Measurements from ENCODE around the gene WWC2. TPM values are rescaled to one million over a fixed set of nuclear protein-coding genes. Genes with fewer than 3 reads are reported as not detected.

Gene WWC2
- total RNA-seq, 1 donor, result 35.1 TPM

GRCh38 chr4:183100298-183100599 is 1.2 kb downstream of the WWC2 start:
- no peak for TF ChIP-seq CTCF (IDR thresholded peaks at IDR 0.05; ENCODE audit: extremely low read depth, low read depth, low read length)
- Histone ChIP-seq H2AFZ (ENCODE audit: low read length) (peak overlapping the region; percentile 43), H3K79me2 (ENCODE audit: insufficient read depth, low read length) (peaks cover 64% of the 10 kb centered on the region), H3K27ac (ENCODE audit: low read depth, low read length) (peak overlapping the region; percentile 82), H3K27me3 (ENCODE audit: insufficient read depth, low read length) (no peaks in the 10 kb centered on the region), H3K36me3 (ENCODE audit: insufficient read depth, low read length) (no peaks in the 10 kb centered on the region), H3K4me2 (ENCODE audit: insufficient read depth, low read length) (peak overlapping the region; percentile 87), H3K9me3 (ENCODE audit: low read depth, low read length) (no peaks in the 10 kb centered on the region), H3K4me1 (ENCODE audit: insufficient read depth, low read length) (peaks cover 19% of the 10 kb centered on the region), H3K4me3 (ENCODE audit: insufficient read depth, low read length) (peak overlapping the region; percentile 90), H4K20me1 (ENCODE audit: insufficient read depth, low read length) (peaks cover 27% of the 10 kb centered on the region)
- DNase-seq (ENCODE audit: insufficient read length, low spot score, missing footprints), result peak; percentile 61

GRCh38 chr4:183100827-183101226 is 1.8 kb downstream of the WWC2 start:
- no peak for TF ChIP-seq CTCF (IDR thresholded peaks at IDR 0.05; ENCODE audit: extremely low read depth, low read depth, low read length)
- peak; percentile 80 for DNase-seq (ENCODE audit: insufficient read length, low spot score, missing footprints)
- H3K27me3 ChIP-seq (ENCODE audit: insufficient read depth, low read length), result no peaks in the 10 kb centered on the region
- H2AFZ ChIP-seq (ENCODE audit: low read length), result no peak overlapping the region
- H4K20me1 ChIP-seq (ENCODE audit: insufficient read depth, low read length), result peaks cover 27% of the 10 kb centered on the region
- no peaks in the 10 kb centered on the region for H3K9me3 ChIP-seq (ENCODE audit: low read depth, low read length)
- no peaks in the 10 kb centered on the region for H3K36me3 ChIP-seq (ENCODE audit: insufficient read depth, low read length)
- H3K4me3 ChIP-seq (ENCODE audit: insufficient read depth, low read length), result peak overlapping the region; percentile 90
- peak overlapping the region; percentile 87 for H3K4me2 ChIP-seq (ENCODE audit: insufficient read depth, low read length)
- no peak overlapping the region for H3K27ac ChIP-seq (ENCODE audit: low read depth, low read length)
- peaks cover 19% of the 10 kb centered on the region for H3K4me1 ChIP-seq (ENCODE audit: insufficient read depth, low read length)
- peaks cover 69% of the 10 kb centered on the region for H3K79me2 ChIP-seq (ENCODE audit: insufficient read depth, low read length)

- Histone ChIP-seq H3K27me3 (ENCODE audit: insufficient read depth, low read length) (no peaks in the 10 kb centered on the region), H2AFZ (ENCODE audit: low read length) (no peak overlapping the region), H3K4me3 (ENCODE audit: insufficient read depth, low read length) (no peak overlapping the region), H3K9me3 (ENCODE audit: low read depth, low read length) (no peaks in the 10 kb centered on the region), H3K27ac (ENCODE audit: low read depth, low read length) (no peak overlapping the region), H3K4me1 (ENCODE audit: insufficient read depth, low read length) (peaks cover 19% of the 10 kb centered on the region), H3K79me2 (ENCODE audit: insufficient read depth, low read length) (peaks cover 81% of the 10 kb centered on the region), H3K36me3 (ENCODE audit: insufficient read depth, low read length) (no peaks in the 10 kb centered on the region), H3K4me2 (ENCODE audit: insufficient read depth, low read length) (no peak overlapping the region), H4K20me1 (ENCODE audit: insufficient read depth, low read length) (peaks cover 27% of the 10 kb centered on the region)
- no peak for TF ChIP-seq CTCF (IDR thresholded peaks at IDR 0.05; ENCODE audit: extremely low read depth, low read depth, low read length)
- DNase-seq (ENCODE audit: insufficient read length, low spot score, missing footprints), result no peak
Measured at GRCh38 chr4:183101956-183102480, 3.0 kb downstream of the WWC2 start.

GRCh38 chr4:183105092-183105491 is 6.0 kb downstream of the WWC2 start:
- no peak overlapping the region for H3K4me2 ChIP-seq (ENCODE audit: insufficient read depth, low read length)
- no peaks in the 10 kb centered on the region for H3K9me3 ChIP-seq (ENCODE audit: low read depth, low read length)
- no peak for DNase-seq (ENCODE audit: insufficient read length, low spot score, missing footprints)
- H3K4me1 ChIP-seq (ENCODE audit: insufficient read depth, low read length), result peaks cover 27% of the 10 kb centered on the region
- H3K27ac ChIP-seq (ENCODE audit: low read depth, low read length), result no peak overlapping the region
- no peaks in the 10 kb centered on the region for H3K27me3 ChIP-seq (ENCODE audit: insufficient read depth, low read length)
- no peak overlapping the region for H3K4me3 ChIP-seq (ENCODE audit: insufficient read depth, low read length)
- peaks cover 33% of the 10 kb centered on the region for H4K20me1 ChIP-seq (ENCODE audit: insufficient read depth, low read length)
- no peak overlapping the region for H2AFZ ChIP-seq (ENCODE audit: low read length)
- TF ChIP-seq CTCF (IDR thresholded peaks at IDR 0.05; ENCODE audit: extremely low read depth, low read depth, low read length), result no peak
- H3K79me2 ChIP-seq (ENCODE audit: insufficient read depth, low read length), result peaks cover 94% of the 10 kb centered on the region
- H3K36me3 ChIP-seq (ENCODE audit: insufficient read depth, low read length), result no peaks in the 10 kb centered on the region

Measured in osteoblast (primary cell).